Panc1 (cell line): ENCODE results near the gene STK4.

ENCODE experiments used
- POLR2AphosphoS5 ChIP-seq: IDR thresholded peaks from 2 replicates; pipeline ENCODE4 v1.6.1; 2012; ENCODE audit warnings: mild to moderate bottlenecking, low read depth, low read length, moderate library complexity
- TCF7L2 ChIP-seq: IDR thresholded peaks from 2 replicates; pipeline ENCODE4 v1.6.1; 2011; ENCODE audit warnings: mild to moderate bottlenecking, low read depth, low read length, inconsistent platforms
- TF ChIP-seq, protein P1 (sequence below): fragments of 450-650 bp; IDR thresholded peaks from 2 replicates; pipeline ENCODE4 v1.5.1; 2017; ENCODE audit warnings: mild to moderate bottlenecking
- TF ChIP-seq, protein P2 (sequence below), 2 experiments: IDR thresholded peaks; 2 replicates each; pipeline ENCODE4 v1.6.1; 2011 to 2012; ENCODE audit warnings: low read depth in 2 of 2, control low read depth in 1 of 2, low read length in 1 of 2, mild to moderate bottlenecking in 1 of 2, moderate library complexity in 1 of 2; ENCODE audit not compliant: insufficient read depth in 1 of 2

DNA sequence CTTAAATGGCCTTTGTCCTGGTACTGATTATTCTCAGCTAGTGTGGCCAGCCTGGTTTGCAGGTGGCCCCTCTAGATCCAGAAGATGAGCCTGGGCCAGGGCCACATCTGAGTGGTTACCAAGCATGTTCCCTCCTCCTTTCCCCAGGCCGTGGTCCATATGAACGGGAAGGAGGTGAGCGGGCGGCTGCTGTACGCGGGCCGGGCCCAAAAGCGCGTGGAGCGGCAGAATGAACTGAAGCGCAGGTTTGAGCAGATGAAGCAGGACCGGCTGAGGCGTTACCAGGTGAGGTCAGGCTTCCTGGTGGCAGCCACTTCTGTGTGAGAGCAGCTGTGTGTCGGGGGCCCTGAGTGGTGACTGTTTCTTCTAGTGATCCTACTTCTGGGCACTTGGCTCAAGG is 44.9 kb upstream of the STK4 start:
- TF ChIP-seq, protein P1, sequence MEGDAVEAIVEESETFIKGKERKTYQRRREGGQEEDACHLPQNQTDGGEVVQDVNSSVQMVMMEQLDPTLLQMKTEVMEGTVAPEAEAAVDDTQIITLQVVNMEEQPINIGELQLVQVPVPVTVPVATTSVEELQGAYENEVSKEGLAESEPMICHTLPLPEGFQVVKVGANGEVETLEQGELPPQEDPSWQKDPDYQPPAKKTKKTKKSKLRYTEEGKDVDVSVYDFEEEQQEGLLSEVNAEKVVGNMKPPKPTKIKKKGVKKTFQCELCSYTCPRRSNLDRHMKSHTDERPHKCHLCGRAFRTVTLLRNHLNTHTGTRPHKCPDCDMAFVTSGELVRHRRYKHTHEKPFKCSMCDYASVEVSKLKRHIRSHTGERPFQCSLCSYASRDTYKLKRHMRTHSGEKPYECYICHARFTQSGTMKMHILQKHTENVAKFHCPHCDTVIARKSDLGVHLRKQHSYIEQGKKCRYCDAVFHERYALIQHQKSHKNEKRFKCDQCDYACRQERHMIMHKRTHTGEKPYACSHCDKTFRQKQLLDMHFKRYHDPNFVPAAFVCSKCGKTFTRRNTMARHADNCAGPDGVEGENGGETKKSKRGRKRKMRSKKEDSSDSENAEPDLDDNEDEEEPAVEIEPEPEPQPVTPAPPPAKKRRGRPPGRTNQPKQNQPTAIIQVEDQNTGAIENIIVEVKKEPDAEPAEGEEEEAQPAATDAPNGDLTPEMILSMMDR: no peak
- TF ChIP-seq, protein P2, sequence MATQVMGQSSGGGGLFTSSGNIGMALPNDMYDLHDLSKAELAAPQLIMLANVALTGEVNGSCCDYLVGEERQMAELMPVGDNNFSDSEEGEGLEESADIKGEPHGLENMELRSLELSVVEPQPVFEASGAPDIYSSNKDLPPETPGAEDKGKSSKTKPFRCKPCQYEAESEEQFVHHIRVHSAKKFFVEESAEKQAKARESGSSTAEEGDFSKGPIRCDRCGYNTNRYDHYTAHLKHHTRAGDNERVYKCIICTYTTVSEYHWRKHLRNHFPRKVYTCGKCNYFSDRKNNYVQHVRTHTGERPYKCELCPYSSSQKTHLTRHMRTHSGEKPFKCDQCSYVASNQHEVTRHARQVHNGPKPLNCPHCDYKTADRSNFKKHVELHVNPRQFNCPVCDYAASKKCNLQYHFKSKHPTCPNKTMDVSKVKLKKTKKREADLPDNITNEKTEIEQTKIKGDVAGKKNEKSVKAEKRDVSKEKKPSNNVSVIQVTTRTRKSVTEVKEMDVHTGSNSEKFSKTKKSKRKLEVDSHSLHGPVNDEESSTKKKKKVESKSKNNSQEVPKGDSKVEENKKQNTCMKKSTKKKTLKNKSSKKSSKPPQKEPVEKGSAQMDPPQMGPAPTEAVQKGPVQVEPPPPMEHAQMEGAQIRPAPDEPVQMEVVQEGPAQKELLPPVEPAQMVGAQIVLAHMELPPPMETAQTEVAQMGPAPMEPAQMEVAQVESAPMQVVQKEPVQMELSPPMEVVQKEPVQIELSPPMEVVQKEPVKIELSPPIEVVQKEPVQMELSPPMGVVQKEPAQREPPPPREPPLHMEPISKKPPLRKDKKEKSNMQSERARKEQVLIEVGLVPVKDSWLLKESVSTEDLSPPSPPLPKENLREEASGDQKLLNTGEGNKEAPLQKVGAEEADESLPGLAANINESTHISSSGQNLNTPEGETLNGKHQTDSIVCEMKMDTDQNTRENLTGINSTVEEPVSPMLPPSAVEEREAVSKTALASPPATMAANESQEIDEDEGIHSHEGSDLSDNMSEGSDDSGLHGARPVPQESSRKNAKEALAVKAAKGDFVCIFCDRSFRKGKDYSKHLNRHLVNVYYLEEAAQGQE (IDR thresholded peaks at IDR 0.05; ENCODE audit: insufficient read depth in 1 of 2, low read depth in 2 of 2, low read length in 1 of 2): no peak
- TF ChIP-seq POLR2AphosphoS5 (no peak), TCF7L2 (no peak)
